K562 (cell line): ENCODE measurements around the gene RBM45.

ENCODE experiments used
- CHD2 ChIP-seq: IDR thresholded peaks from 2 replicates; pipeline ENCODE4 v1.6.1; 2011; ENCODE audit warnings: low read depth, low read length
- HMG20A ChIP-seq: fragments of 450-650 bp; formaldehyde crosslinking; conservative IDR thresholded peaks from 2 replicates; pipeline ENCODE4 v1.4.0; 2020; ENCODE audit warnings: mild to moderate bottlenecking, mixed read lengths
- KDM2B ChIP-seq: fragments of 250-450 bp; sonication (Bioruptor Pico); IDR thresholded peaks from 2 replicates; pipeline ENCODE4 v1.8.0; 2021; ENCODE audit warnings: mild to moderate bottlenecking, moderate library complexity
- KDM4B ChIP-seq, 2 experiments: fragments of 450-650 bp in 1 of 2; sonication (generic) in 1 of 2; IDR thresholded peaks; 2 replicates each; pipeline ENCODE4 v1.6.1; 2016 to 2017; ENCODE audit warnings: borderline replicate concordance in 2 of 2, antibody characterized with exemption in 1 of 2, low read depth in 1 of 2, mild to moderate bottlenecking in 1 of 2
- MAX ChIP-seq: sonication (generic); formaldehyde crosslinking; IDR thresholded peaks from 2 replicates; pipeline ENCODE4 v1.9.0; 2022; ENCODE audit warnings: mild to moderate bottlenecking, missing genetic modification reagents
- RFX5 ChIP-seq: IDR thresholded peaks from 2 replicates; pipeline ENCODE4 v1.6.1; 2011; ENCODE audit warnings: low read depth, mild to moderate bottlenecking, improper control_type of control experiment, low read length
- ZNF24 ChIP-seq: fragments of 450-650 bp; IDR thresholded peaks from 2 replicates; pipeline ENCODE4 v1.6.1; 2016
- ZNF274 ChIP-seq: IDR thresholded peaks from 2 replicates; pipeline ENCODE4 v1.6.1; 2011; ENCODE audit warnings: low read depth, mild to moderate bottlenecking, low read length, moderate library complexity, borderline replicate concordance

GRCh38 chr2:178088774-178089270 lies 23.4 kb upstream of the RBM45 start:
- TF ChIP-seq KDM4B (IDR thresholded peaks at IDR 0.05; ENCODE audit: borderline replicate concordance in 2 of 2, low read depth in 1 of 2): no peak
- no peak for TF ChIP-seq MAX
- TF ChIP-seq RFX5: no peak
- TF ChIP-seq HMG20A (CRISPR knock-in tag): no peak
- no peak for TF ChIP-seq ZNF274
- no peak for TF ChIP-seq CHD2
- TF ChIP-seq KDM2B (CRISPR knock-in tag): no peak
- TF ChIP-seq ZNF24: no peak
